ENCODE results near the gene ATRNL1. TPM values are rescaled to one million over a fixed set of nuclear protein-coding genes. Genes with fewer than 3 reads are reported as not detected.
"Not testable (repeated sequence)": the region's sequence is repeated elsewhere in the genome, so short reads cannot be mapped to it uniquely, and the experiment has no call there.

ATRNL1 gene
- total RNA-seq, 1 experiment from 2014 or later: 5.8 TPM

DNA sequence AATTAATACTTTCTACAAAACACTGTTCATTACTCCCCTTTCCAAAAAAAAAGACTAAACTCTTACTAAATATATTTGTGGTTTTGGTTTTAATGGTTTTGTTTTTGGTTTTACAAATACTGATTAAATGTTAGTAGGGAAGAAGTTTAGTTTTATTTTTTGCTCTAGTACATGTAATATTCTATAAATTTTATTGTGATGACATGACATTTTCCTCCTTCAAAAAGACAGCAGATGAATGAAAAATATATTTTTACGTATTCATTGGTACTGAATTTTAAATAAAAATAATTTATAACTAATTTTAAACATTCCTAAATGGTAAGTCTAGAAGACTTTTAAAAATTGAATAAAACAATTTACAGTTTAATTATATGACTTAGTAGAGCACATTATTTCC lies 667.0 kb downstream of the ATRNL1 start:
- DNase-seq (ENCODE audit: low spot score): no peak

DNA sequence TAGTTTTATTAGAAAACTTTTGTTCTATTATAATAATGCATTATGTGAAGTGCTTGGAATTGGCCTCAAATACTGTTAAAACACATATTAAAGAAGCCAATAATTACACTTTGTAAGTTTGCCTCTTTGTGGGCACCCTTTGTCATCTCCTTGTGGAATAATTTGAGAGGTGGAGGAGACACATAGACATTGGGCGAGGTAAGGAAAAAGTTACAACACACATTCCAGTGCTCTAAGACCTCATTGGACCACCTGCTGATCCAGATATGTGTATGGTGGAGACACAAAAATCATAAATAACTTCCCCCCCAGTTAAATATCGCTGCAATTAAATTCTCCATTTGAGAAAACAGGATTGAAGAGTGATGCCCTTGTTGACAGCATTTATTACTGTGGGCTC lies 668.0 kb downstream of the ATRNL1 start:
- DNase-seq (ENCODE audit: low spot score): no peak

DNA sequence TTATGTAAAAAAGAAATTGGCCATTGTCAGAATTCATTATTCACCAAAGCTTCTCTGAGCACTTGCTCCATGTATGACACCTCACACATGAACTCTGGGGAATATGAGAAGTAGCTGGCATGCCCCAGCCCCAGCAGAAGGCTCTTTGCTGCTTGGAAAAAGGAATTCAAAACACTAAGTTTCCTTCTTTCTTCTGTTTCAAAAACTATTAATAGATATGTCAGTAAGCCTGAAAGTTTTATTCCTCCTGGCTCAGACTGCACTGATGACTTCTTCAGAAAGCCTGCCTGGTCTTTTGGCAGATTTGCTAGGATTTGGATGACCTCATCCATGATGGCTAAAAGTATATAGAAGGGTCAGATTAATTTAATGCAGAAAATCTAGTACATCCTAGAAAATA lies 668.9 kb downstream of the ATRNL1 start:
- no peak for DNase-seq (ENCODE audit: low spot score)

DNA sequence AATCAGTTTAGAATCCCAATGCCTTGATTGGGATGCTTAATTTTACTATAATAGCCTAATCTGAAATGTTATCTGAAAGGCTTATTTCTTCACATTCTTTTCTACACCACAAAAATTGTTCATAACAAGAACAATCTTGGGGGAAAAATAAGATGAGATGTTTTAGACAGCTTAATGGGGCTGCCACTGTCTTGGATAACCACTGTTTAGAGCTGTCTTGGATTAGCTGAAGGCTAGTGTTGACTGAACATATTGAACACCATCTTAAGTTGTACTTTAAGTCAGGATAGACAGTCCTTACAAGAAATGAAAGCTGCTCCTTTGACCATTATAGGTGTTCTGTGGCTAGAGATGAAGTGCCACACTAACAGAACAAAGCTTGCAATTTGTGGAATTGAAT lies 678.6 kb downstream of the ATRNL1 start:
- no peak for DNase-seq (ENCODE audit: low spot score)

DNA sequence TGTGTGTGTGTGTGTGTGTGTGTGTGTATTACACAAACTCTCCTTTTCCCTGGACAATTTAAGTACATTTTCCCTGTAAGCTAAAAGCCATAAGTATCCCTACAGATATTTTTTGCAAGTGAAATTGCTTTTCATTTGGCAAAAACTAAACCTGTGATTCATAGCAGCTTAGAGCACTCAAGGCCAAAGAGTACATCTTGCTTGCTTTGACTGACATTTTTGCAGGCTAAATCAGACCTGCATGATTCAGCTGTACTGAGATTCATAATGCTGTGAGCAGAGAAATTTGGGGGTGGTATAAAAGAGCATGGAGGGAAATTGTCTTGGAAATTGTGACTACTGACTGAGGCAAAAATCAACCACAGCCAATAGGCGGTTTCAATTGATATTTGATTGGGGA lies 679.4 kb downstream of the ATRNL1 start:
- DNase-seq (ENCODE audit: low spot score): no peak

DNA sequence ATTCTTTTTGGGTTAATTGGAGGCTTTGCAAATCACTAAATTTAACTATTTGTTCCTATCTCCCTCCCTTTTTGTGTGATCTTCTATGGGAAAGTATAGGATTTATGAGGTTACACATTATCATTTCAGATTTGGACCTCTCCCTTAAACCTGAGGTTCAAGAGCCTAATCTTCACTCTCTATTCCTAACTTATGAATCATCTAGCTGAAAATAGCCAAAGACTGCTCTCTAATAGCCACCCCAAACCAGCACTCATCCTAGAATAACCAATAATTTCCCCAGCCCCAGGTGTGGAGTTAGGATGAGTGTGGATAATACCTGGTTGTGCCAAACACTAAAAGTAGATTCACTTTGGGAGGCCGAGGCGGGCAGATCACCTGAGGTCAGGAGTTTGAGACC lies 680.7 kb downstream of the ATRNL1 start:
- DNase-seq (ENCODE audit: low spot score): no peak

DNA sequence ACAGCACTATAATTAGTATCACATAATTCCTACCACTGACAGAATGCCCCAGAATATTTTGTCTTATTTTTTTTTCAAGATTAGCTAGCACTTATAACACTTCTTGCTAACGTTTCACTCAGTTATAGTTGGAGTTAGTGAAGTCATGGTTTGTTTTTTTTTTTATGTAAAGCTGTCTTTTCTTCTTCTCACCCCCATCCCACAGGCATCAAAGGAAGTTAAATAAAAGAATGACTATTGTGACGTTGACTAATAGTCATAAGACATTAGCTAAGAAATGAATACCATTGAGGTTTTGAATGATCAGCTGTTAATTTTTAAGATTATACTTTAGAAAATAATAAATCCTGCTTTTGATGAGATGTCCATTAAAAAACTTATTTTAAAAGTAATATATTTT lies 681.6 kb downstream of the ATRNL1 start:
- no peak for DNase-seq (ENCODE audit: low spot score)

DNA sequence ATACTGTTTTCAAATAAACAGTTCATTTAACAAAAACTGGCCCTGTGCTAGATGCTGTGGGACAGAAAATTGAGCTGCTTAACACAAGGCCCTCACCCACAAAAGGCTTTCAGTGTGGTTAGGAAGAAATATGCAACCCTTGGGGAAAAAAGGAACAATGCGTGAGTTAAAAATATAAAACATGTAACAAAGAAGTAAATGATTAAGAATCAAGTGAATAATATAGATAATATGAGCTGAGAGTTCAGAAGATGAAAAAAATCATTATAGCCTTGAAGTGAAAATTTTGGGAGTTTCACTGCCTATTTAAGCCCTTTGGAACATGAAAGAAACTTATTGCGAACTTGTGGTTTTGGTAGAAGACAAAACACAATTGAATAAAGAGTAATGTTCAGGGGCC lies 684.5 kb downstream of the ATRNL1 start:
- DNase-seq (ENCODE audit: low spot score): no peak

DNA sequence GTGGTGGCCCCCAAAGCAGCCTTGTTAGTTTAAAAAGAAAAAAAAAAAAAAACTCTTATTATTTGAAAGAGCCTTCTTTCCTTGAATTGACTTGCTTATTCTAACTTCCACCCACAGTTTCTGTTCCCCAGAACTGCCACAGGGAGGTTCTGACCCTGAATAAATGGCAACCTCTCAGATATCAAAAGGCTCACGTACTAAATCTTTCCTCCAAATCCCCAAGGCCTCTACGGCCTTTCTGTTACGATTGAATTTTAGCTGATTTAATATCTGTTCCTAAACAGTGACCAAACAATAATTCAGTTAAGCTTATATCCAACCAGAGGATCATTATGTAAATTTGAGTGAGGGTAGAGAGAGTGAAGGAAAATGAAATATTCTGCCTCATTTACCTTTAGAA lies 697.1 kb downstream of the ATRNL1 start:
- no peak for DNase-seq (ENCODE audit: low spot score)

DNA sequence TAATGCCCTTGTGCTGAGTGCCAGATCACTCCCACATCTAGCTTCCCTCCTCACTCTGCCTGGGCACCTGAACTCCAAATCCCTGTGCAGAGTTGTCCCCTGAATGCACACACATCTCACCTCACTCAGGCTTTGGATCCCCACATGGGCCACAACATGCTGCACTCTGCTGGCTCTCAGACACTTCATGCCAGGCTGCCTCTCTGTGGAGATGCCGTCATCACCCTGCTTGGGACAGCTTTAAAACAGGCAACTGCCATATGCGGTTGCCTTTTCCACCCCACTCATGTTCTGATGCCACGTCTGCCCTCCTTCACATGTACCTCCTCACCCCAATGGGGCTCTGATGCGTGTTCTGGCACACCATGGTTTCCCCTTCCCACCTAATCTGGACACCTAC lies 702.8 kb downstream of the ATRNL1 start:
- no peak for DNase-seq (ENCODE audit: low spot score)

DNA sequence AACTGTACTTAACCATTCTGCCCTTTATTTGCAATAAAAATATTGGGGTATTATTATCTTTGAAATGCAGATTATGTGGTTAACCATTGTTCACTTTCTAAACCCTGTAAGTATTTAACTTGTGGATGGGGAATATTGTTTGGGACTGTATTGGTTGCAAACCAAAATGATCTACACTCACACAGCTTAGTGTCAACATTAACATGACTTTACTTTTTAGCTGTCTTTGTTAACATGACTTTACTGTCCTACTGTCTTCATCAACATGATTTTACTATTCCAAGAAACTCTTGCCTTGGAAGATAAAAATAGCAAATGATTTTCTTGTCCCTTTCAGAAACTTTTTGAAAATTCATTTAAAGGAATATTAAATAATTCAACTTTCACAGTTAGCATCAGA lies 708.3 kb downstream of the ATRNL1 start:
- no peak for DNase-seq (ENCODE audit: low spot score)

DNA sequence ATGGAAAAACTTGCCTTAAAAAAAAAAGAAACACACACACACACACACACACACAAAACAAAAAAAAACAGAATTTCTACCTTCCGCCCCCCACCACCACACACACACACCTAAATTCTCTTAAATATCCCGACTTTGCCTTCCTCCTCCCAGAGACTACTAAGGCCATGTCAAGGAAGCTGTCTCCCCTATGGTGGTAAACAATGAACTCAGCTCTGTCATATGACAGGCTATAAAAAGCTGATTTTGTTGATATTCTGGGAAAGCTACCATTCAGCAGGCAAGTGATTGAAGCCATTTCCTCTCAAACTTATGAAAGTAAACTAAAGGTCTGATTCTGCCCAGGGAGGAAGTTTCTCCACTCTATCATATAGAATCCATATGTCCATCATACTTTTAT lies 708.8 kb downstream of the ATRNL1 start:
- peak; percentile 14 for DNase-seq (ENCODE audit: low spot score)

DNA sequence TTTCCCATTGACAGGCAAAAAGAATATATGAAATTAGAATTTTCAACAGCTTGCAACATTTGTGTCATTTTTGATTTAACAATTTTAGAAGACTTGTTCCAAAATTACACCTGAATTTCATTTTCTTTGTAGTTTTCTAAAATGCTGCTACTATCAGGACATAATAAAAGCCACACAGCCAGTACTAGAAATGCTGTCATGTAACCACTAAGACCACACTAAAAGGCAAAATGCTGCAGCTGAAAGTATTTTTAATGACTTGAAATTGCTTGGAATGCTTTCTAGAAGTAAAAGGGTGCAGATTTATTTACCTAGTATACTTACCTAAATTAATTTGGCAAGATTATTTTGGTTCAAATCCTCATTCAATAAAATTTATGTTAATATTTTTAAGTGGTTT lies 709.7 kb downstream of the ATRNL1 start:
- no peak for DNase-seq (ENCODE audit: low spot score)

DNA sequence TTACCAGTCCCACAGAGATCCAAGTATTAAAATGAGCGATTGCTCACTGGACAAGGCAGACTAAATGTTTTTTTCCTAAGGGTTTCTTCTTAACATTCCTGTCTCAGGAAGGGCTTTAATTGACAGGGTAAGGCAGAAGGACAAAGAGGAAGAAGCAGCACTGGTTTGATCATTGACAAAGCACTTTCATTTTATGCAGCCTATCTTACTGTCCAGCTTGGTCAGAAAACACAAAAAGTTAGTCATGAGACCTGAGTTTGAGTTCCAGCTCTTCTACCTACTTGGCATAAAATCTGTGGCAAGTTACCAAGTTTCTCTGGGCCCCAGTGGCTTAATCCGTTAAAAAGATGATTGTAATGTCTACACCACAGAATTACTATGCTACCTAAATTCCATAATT lies 721.4 kb downstream of the ATRNL1 start:
- DNase-seq (ENCODE audit: low spot score): no peak

DNA sequence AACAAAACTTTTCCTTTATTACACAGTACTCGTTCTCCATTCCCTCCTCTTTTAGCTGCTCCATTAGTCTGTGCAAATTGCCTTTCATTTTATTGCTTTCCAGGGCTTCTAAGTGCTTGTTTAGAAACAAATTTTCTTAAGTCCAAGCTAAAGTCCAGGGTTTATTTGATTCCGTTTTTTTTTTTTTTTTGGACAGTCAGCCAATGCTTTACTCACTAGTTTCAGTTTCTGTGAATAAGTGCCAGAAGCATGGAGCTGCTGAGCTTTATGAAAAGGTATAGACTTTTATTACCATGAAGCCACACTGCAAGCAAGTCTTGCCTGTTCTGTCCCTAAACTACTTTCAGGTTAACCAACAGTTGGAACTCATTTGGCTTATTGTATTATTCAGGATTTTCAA lies 724.8 kb downstream of the ATRNL1 start:
- DNase-seq (ENCODE audit: low spot score): no peak

DNA sequence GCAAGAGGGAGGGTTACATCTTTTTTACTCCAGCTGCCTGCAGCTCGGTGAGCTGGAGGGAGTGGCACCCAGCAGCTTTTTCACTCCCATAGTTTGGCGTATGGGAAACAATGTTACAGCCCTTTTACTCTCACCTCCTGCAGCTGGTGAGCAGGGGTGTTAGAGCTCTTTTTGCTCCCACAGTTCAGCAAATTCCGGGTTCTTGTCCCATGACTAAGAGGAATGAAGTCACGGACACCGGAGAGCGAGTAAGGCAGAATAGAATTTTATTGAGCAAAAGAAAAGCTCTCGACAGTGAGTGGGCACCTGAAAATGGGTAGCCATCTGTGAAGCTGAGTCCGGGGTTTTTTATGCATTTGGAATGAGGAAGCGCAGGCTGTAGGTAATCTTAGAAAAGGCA lies 733.2 kb downstream of the ATRNL1 start:
- no peak for DNase-seq (ENCODE audit: low spot score)

DNA sequence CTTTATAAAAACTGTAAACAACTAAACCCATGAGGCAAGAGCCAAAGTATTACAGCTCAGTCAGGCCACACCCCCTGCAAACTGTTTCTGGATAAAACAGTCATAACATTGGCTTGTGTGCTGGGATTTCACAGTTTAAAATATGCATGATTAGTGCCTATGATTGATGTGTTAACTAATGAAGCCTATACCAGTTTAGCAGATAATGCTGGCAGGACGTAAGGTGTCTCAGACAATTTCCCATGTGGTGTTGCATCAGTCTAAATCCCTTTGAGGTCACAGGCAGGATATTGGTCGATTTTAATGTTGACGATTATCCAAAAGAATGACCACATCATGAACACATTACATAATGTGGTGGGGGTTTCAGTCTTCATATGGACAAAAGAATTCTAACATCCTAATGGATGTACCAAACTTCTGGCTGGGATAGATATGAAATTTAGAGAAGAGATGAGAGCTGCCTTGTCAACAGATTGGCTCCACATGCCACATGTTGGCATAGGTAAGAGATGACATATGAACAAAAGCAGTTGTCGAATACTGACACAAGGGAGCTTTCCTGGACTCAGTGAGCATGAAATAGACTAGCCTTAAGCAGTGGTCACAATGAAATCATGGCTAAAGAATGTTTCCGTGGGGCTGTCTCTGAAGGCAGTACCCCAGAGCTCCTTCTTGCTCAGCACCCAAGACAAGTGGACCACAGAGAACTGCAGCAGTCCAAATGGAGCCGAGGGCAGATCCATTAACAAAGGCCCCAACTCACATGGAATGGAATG lies 734.3 kb downstream of the ATRNL1 start:
- no peak for DNase-seq (ENCODE audit: low spot score)

DNA sequence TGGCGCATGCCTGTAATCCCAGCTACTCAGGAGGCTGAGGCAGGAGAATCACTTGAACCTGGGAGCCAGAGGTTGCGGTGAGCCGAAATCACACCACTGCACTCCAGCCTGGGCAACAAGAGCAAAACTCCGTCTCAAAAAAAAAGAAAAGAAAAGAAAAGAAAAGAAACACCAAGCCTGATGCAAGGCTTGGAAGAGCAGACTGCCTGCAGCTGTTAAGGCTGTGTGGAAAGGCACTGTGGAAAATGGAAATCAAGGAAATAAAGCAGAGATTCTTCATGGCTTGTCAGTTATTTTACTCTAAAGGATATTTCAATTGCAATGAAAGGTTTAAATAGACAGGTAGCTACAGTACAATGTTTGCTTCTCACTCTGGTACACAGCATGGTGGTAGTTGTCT lies 735.0 kb downstream of the ATRNL1 start:
- not testable (repeated sequence) for DNase-seq (ENCODE audit: low spot score)

DNA sequence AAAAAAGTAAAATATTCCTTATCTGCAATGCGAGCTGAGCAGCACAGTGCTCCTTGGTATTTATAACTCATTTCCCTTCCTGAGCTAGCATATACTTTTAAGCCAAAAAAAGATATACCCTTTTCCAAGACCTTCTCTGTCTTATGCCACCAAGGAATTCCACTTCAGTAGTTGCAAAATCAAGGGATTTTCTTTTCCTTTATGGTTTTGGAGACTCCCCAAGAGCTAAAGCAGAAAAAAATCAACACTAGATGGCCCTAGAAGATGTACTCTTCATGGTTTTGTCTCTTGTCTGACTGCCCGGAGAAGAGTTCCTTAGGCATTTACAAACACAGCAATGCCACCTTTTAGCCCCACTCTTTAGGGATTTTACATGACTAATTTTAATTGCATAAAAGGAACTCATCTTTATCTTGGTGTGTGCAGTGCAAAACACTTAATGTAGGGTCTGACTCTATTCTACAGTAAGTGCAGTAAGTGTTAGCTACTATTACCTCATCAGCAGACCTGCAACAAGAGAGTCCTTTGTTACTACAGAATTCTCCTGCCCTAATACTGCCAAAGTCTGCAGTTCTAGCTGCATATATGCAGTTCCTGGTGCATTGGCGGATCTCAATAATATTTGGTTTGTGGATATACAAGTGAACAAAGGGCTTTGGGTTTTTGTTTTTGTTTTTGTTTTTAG lies 736.5 kb downstream of the ATRNL1 start:
- no peak for DNase-seq (ENCODE audit: low spot score)

DNA sequence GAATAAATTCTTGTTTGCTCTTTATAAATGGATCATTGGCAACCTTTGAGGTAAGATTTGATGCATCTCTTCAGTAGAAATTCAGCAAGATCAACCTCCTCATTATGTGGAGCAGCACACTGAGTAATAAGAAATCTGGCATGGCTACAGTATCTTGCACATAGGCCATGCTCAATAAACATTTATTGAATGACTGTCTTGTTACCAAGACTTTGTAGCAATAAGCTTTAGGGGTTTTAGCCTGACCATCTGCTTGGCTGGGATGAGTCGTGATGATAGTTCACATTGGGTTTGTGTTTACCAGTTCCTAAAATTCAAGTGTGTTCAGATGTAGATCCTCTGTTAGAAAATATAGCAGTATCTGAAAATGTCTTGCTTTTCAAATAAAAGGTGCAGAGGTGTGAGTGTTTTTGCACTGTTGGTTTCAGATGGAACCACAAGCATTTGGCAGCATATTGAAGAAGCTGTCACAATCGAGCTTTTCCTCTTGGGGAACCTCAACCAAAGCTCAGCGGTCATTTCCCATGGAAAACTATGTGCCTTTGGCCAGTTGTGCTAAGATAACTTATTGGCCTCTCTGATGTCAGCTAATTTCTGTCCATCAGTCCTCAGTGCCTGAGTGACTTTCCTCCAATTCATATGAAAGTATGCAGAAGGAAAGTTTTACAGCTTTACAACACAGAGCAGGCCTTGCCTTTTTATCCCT lies 737.3 kb downstream of the ATRNL1 start:
- no peak for DNase-seq (ENCODE audit: low spot score)

DNA sequence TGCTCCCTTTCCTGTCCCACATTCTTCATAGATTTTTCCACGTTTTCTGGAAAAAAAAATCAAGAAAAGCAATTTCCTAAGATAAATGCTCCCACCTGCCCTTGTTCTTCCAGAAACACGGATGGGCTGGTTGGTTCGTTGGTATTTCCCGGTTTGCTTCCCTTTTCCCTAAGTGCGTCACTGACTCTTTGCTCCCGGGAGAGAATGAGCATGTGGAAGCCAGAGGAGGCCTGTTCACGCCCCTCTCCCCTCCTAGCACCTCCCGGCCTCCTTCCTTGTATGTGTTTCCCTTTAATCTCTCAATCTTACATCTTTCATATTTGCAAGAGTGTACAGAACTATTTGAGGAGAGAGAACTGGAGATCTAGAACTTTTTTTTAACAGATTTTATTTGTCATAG lies 737.9 kb downstream of the ATRNL1 start:
- no peak for DNase-seq (ENCODE audit: low spot score)

DNA sequence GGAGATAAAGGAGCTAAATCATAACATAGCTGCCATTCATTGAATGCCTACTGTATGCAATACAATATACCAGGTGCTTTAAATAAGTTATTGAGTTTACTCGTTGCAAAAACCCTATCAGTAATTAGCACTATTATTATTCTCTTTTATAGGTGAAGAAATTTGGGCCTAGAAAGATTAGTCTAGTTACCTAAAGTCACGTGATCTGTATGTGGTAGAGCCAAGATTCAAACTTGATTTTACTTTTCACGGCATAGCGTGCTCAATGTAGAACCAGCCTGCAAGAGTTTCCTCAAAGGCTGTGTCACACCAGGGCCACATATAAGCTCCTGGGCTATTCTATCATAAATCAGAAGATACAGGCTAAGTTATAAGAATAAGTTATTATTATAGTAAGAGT lies 740.0 kb downstream of the ATRNL1 start:
- DNase-seq (ENCODE audit: low spot score): no peak

DNA sequence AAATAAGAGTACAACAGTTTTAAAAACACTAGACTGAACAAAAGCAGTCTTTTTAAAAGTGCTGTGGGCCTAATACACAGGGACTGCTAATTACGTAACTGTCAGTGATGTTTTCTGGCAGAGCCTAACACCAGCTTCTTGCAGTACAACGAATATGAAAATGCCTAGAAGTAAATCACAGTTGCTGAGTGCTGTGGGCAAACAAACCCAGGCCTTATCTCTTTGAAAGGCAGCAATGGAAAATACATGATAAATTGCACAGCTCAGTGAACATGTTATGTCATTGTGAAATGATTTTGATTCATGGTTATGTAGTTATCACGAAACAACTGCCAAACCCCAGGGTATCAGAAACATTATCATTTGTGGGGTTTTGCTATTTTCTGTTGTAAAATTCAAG lies 751.4 kb downstream of the ATRNL1 start:
- DNase-seq (ENCODE audit: low spot score): no peak

Measured in H4 (cell line).